Activated T-cell treated with anti-CD3 and anti-CD28 coated beads for 4 hours (primary cell): Measurements from ENCODE around the gene EFHC2.

Source experiments
- DNase-seq: peaks from one replicate; pipeline ENCODE4 v3.0.0-alpha.2; 2020

EFHC2 gene

DNA sequence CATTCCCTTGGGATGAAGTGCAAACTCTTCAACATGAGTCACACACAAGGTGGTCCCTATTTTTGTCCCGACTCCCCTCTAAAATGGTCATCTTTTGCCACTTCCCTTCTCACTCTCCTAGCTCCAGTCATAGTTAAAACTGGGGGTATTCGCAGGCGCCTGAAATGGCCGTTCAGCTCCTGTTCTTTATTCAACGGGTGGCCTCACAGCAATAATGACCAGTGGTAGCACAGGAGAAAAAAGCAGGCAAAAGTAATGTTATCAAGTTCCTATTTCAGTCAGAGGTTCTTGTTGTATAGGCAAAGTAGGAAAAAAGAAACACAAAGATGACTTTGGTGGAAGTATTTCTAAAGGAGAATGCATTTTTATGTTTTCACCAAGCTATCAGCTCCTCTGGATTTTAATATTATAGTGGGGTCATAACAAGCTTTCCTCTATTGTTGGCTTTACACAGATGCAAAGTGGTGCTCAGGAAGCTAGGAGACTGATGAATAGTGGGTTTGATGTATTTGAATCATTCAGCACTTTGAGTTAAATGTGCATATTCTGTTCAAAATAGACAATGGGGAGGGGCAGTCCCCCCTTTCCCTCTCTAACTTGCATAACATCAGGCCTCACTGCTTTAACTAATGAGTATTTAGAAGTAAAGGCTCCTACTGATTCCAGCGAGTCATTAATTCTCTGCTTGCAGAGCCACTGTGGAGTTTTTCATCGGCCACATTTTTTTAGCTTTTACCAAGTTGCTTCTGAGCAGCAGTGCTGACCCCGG is 199.1 kb downstream of the EFHC2 start:
- no peak for DNase-seq

DNA sequence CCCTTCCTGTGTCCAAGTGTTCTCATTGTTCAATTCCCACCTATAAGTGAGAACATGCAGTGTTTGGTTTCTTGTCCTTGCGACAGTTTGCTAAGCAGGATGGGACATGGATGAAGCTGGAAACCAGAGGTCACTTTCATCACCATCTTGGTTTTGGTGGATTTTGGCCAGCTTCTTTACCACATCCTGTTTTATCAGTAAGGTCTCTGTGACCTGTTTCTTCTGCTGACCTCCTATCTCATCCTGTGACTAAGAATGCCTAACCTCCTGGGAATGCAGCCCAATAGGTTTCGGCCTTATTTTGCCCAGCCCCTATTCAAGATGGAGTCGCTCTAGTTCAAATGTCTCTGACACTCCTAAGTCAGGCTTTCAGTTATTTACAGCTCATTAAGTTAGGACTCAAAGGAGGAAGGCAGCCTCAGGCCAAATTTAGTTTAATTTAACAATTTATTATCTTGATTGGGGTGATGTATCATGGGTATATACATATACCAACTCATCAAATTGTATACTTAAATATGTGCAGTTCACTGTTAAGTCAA is 200.3 kb downstream of the EFHC2 start:
- no peak for DNase-seq

DNA sequence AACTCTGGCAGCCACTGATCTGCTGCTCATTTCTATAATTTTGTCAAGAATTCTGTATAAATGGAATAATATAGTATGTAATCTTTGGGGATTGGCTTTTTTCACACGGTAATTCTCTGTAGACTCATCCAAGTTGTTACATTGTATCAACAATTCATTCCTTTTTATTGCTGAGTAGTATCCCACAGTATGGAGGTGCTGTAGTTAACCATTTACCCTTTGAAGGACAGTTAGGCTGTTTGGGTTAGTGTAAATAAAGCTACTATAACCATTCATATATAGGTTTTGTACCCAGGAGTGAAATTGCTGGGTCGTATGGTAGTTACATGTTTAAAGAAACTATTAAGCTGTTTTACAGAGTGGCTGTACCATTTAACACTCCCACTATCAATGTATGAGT is 213.3 kb downstream of the EFHC2 start:
- no peak for DNase-seq

DNA sequence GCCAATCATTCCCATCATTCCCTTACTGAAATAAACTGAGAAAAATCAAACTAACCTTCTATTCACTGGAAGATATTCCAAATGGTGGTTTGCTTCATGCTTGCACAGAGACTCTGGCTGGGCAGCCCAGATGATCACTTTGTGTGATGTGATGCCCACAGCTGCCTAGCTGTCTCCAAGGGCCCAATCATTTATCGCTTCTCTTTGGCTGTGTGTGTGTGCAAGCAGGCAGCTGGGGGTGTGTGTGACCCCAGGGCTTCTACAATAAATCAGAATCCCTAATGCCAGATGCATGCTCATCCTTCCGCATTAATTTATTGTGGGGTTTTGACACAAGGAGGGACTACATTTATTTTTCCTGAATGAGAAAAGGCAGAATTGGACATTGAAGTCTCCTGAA is 230.1 kb downstream of the EFHC2 start:
- DNase-seq = no peak

DNA sequence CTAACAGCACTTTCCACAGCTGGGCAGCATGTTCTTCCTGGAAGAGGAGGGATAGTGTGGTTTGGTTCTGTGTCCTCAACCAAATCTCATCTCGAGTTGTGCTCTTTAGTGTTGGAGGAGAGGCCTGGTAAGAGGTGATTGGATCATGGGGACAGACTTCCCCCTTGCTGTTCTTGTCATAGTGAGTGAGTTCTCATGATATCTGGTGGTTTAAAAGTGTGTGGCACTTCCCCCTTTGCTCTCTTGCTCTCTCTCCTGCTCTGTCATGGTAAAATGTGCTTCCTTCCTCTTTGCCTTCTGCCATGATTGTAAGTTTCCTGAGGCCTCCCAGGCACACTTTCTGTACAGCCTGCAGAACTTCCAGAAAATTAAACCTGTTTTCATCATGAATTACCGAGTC is 236.6 kb downstream of the EFHC2 start:
- no peak for DNase-seq

DNA sequence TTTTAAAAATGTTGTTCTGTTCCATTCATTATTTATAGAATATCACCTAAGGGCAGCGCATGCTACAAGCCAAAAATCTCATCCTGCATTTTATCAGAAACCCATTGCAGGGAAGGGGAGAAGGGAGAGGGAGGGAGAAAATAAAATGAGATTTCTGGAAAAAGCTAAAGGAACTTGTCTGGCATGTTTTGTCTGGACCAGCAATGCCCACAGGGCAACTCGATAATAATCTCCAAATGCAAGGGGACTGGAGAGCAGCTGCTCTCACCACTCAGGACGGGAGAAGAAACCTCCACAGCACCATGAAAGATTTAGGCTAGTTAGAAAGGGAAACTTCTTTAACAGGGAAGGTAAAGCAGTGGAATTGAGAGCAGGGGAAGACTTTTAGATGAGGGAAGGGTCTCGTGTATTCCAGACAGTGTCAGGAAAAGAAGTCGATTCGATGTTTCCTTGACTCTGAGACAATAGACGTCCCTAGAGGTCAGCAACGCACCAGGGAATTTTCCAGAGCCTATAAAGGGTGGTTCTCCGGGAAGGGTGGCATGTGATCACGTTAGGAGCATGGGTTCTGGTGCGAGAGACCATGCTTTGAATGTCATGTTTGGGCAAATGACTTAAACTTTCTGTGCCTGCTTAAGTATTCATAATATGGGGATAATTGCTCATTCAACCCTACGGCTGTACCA is 238.1 kb downstream of the EFHC2 start:
- no peak for DNase-seq

DNA sequence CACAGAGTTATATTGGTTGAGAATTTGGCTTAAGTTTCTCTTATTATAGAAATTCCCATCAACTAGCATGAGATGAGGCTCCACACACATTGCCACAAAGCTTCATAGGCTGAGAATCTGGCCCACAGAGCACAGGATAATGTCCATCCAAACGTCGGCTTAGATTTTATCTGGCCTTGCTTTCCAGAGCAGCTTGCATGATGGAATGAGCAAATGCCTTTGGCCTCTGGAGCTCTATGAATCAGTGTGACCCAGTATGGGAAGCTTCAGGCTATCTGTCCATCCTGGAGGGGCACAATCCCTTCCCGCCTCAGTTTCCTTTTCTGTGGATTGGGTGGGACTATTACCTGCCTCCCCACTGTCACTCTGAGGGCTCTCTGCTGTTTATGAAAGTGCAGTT is 238.8 kb downstream of the EFHC2 start:
- DNase-seq = no peak

DNA sequence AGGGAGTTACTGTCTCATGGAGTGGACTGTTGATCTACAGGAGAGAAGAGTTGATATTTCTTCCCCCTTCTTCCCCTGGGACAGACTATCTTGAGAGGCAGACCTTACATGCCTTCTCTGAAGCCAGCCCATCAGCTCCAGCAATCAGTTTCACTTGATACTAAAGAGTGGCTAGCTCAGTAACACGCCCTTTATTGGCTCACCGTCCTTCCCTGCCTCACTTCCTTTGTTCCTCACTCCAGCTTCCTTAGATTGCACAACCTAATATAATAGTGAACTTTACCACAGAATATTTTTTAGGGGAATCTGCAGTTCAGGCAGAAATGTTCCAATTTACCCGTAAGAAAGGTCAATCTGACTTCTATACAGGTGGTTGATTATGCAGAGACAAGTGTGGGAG is 242.2 kb downstream of the EFHC2 start:
- no peak for DNase-seq

DNA sequence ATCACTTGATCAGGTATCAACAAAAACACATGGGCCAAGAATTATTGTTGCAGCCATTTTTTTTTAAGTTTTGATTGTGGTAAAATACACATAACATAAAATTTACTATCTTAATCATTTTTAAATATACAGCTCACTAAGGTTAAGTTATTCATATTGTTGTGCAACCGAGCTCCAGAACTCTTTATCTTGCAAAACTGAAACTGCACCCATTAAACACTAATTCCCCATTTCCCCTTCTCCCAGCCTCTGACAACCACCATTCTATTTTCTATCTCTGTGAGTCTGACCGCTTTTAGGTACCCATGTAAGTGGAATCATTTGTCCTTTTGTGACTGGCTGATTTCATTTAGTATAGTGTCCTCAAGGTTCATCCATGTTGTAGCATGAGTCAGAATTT is 244.1 kb downstream of the EFHC2 start:
- DNase-seq = no peak
